HepG2 (cell line): ENCODE measurements around the gene COPS3. TPM values are rescaled to one million over a fixed set of nuclear protein-coding genes. Genes with fewer than 3 reads are reported as not detected.

Experiments
- ADNP ChIP-seq: sonication (generic); formaldehyde crosslinking; IDR thresholded peaks from 2 replicates; pipeline ENCODE4 v1.4.0; 2020; ENCODE audit warnings: missing genetic modification reagents
- BCLAF1 ChIP-seq: fragments of 450-650 bp; IDR thresholded peaks from 2 replicates; pipeline ENCODE4 v1.6.1; 2017; ENCODE audit warnings: mild to moderate bottlenecking
- CEBPB ChIP-seq: IDR thresholded peaks from 2 replicates; pipeline ENCODE4 v1.6.1; 2011; ENCODE audit warnings: low read depth, low read length, improper control_type of control experiment, borderline replicate concordance
- CEBPG ChIP-seq: IDR thresholded peaks from 2 replicates; pipeline ENCODE4 v1.6.1; 2016
- DPF2 ChIP-seq: sonication (generic); formaldehyde crosslinking; IDR thresholded peaks from 2 replicates; pipeline ENCODE4 v1.4.0; 2020; ENCODE audit warnings: mild to moderate bottlenecking, low read depth, missing genetic modification reagents, borderline replicate concordance
- HOXA3 ChIP-seq: sonication (generic); formaldehyde crosslinking; IDR thresholded peaks from 2 replicates; pipeline ENCODE4 v1.5.0; 2020; ENCODE audit warnings: missing genetic modification reagents
- KDM1A ChIP-seq: IDR thresholded peaks from 2 replicates; pipeline ENCODE4 v1.6.1; 2016; ENCODE audit warnings: missing compliant biosample characterization
- KLF11 ChIP-seq: IDR thresholded peaks from 2 replicates; pipeline ENCODE4 v1.6.1; 2016; ENCODE audit warnings: missing compliant biosample characterization
- MXD1 ChIP-seq: sonication (generic); formaldehyde crosslinking; IDR thresholded peaks from 2 replicates; pipeline ENCODE4 v1.4.0; 2020; ENCODE audit warnings: mild to moderate bottlenecking, missing genetic modification reagents
- NFE2L1 ChIP-seq: sonication (generic); formaldehyde crosslinking; IDR thresholded peaks from 2 replicates; pipeline ENCODE4 v1.4.0; 2020; ENCODE audit warnings: missing genetic modification reagents, mild to moderate bottlenecking, borderline replicate concordance
- PLRG1 ChIP-seq: fragments of 450-650 bp; conservative IDR thresholded peaks from 2 replicates; pipeline ENCODE4 v1.6.1; 2016
- PPARG ChIP-seq: conservative IDR thresholded peaks from 2 replicates; pipeline ENCODE4 v1.6.1; 2016; ENCODE audit warnings: missing biosample characterization, missing genetic modification reagents
- RAD21 ChIP-seq: fragments of 450-650 bp; formaldehyde crosslinking; IDR thresholded peaks from 2 replicates; pipeline ENCODE4 v1.5.0; 2020; ENCODE audit warnings: mild to moderate bottlenecking
- RELA ChIP-seq: sonication (generic); formaldehyde crosslinking; IDR thresholded peaks from 2 replicates; pipeline ENCODE4 v1.4.0; 2020; ENCODE audit warnings: missing genetic modification reagents
- RNF2 ChIP-seq: fragments of 450-650 bp; conservative IDR thresholded peaks from 2 replicates; pipeline ENCODE4 v1.6.1; 2016; ENCODE audit warnings: low read depth
- SETDB1 ChIP-seq: sonication (generic); formaldehyde crosslinking; IDR thresholded peaks from 2 replicates; pipeline ENCODE4 v1.5.1; 2020; ENCODE audit warnings: missing genetic modification reagents, mild to moderate bottlenecking, borderline replicate concordance
- SMARCC2 ChIP-seq: fragments of 450-650 bp; IDR thresholded peaks from 2 replicates; pipeline ENCODE4 v1.6.1; 2017; ENCODE audit warnings: antibody characterized with exemption, mild to moderate bottlenecking
- SOX13 ChIP-seq, 3 experiments: fragments of 450-650 bp in 1 of 3; sonication (generic) in 1 of 3; formaldehyde crosslinking in 1 of 3; IDR thresholded peaks in 2 of 3; conservative IDR thresholded peaks in 1 of 3; 2 replicates each; pipeline versions ENCODE4 v1.5.0 to v1.6.1; 2016 to 2020; ENCODE audit warnings: antibody characterized with exemption in 1 of 3, mild to moderate bottlenecking in 1 of 3, missing compliant biosample characterization in 1 of 3, missing genetic modification reagents in 1 of 3, moderate library complexity in 1 of 3
- SUZ12 ChIP-seq: fragments of 150-350 bp; IDR thresholded peaks from 2 replicates; pipeline ENCODE4 v1.6.1; 2014; ENCODE audit warnings: low read depth, low read length
- U2AF2 ChIP-seq: fragments of 200-400 bp; formaldehyde crosslinking; IDR thresholded peaks from 2 replicates; pipeline ENCODE4 v1.6.1; 2017; ENCODE audit warnings: low read depth, mild to moderate bottlenecking, low read length
- ZBTB20 ChIP-seq: sonication (generic); formaldehyde crosslinking; IDR thresholded peaks from 2 replicates; pipeline ENCODE4 v1.8.1; 2023; ENCODE audit warnings: missing genetic modification reagents, low read depth, mild to moderate bottlenecking, borderline replicate concordance
- ZNF232 ChIP-seq: sonication (generic); formaldehyde crosslinking; IDR thresholded peaks from 2 replicates; pipeline ENCODE4 v1.4.0; 2020; ENCODE audit warnings: missing genetic modification reagents, borderline replicate concordance
- ZNF33A ChIP-seq: sonication (generic); formaldehyde crosslinking; IDR thresholded peaks from 2 replicates; pipeline ENCODE4 v1.5.1; 2020; ENCODE audit warnings: missing genetic modification reagents, mild to moderate bottlenecking, moderate library complexity, borderline replicate concordance
- ZNF431 ChIP-seq: sonication (generic); formaldehyde crosslinking; IDR thresholded peaks from 2 replicates; pipeline ENCODE4 v1.9.0; 2022; ENCODE audit warnings: missing genetic modification reagents, low read depth, mild to moderate bottlenecking, borderline replicate concordance
- ZNF766 ChIP-seq: sonication (generic); formaldehyde crosslinking; IDR thresholded peaks from 2 replicates; pipeline ENCODE4 v1.5.0; 2020; ENCODE audit warnings: missing genetic modification reagents, borderline replicate concordance
- ZNF781 ChIP-seq: sonication (generic); formaldehyde crosslinking; IDR thresholded peaks from 2 replicates; pipeline ENCODE4 v1.5.1; 2020; ENCODE audit warnings: borderline replicate concordance, mild to moderate bottlenecking, missing genetic modification reagents; ENCODE audit errors: not compliant biosample characterization
- ZNF83 ChIP-seq: sonication (generic); formaldehyde crosslinking; IDR thresholded peaks from 2 replicates; pipeline ENCODE4 v1.4.0; 2020; ENCODE audit warnings: missing genetic modification reagents, mild to moderate bottlenecking, borderline replicate concordance
- ZNF841 ChIP-seq: sonication (generic); formaldehyde crosslinking; IDR thresholded peaks from 2 replicates; pipeline ENCODE4 v1.8.1; 2023; ENCODE audit warnings: missing genetic modification reagents, borderline replicate concordance
- ZSCAN30 ChIP-seq: sonication (generic); formaldehyde crosslinking; IDR thresholded peaks from 2 replicates; pipeline ENCODE4 v1.5.0; 2020; ENCODE audit warnings: mild to moderate bottlenecking, missing genetic modification reagents
- polyA plus RNA-seq, 8 experiments: library from polyadenylated mRNA; depleted of rRNA in 3 of 8; stranded (reverse) in 7 of 8; unstranded in 1 of 8; fragments of >200 nt; fragmentation: Illumina TruSeq in 4 of 8; extraction: Trizol in 4 of 8; gene quantifications; 2 replicates each; pipeline versions ENCODE4 v1.2.1 to v1.2.3, GENCODE V29; 2011 to 2016; ENCODE audit warnings: low read depth in 4 of 8, missing spikeins in 1 of 8, mixed read lengths in 1 of 8; ENCODE audit not compliant: insufficient read depth in 1 of 8
- total RNA-seq, 5 experiments: library from RNA; depleted of rRNA; stranded (reverse); fragments of >200 nt; fragmentation: Illumina TruSeq; extraction: Trizol; gene quantifications; 2 replicates each; pipeline ENCODE4 v1.2.3, GENCODE V29; 2016; ENCODE audit warnings: low read depth in 1 of 5

COPS3 gene
- total and polyA plus RNA-seq, 2 of the 13 experiments (the other 11 are each of a cell fraction or from before 2014, with no cell fraction given) = 46.3 to 103 TPM

- peak; percentile 48 for TF ChIP-seq RAD21 (CRISPR knock-in tag)
- TF ChIP-seq ZSCAN30 = no peak
- TF ChIP-seq PPARG = no peak
- peak; percentile 97 for TF ChIP-seq ZNF766 (CRISPR knock-in tag)
- 0 out of 2 replicates have a peak, but pooled peaks have one; percentile 15 for TF ChIP-seq ADNP (CRISPR knock-in tag)
- TF ChIP-seq KLF11 (CRISPR knock-in tag) = peak; percentile 72; the same call in 1 of the 2 replicates
- TF ChIP-seq RNF2 = peak; percentile 93; the same call in 1 of the 2 replicates
- TF ChIP-seq MXD1 (CRISPR knock-in tag) = peak; percentile 98
- peak; percentile 69; the same call in 1 of the 2 replicates for TF ChIP-seq ZNF841 (CRISPR knock-in tag)
- peak; percentile 68; the same call in 1 of the 2 replicates for TF ChIP-seq KDM1A
- TF ChIP-seq ZNF781 (CRISPR knock-in tag) = no peak
- no peak for TF ChIP-seq BCLAF1
- no peak for TF ChIP-seq CEBPG (CRISPR knock-in tag)
- no peak for TF ChIP-seq SETDB1 (CRISPR knock-in tag)
- TF ChIP-seq ZBTB20 = no peak; the same call in 1 of the 2 replicates
- TF ChIP-seq DPF2 (CRISPR knock-in tag) = 0 out of 2 replicates have a peak, but pooled peaks have one; percentile 14
- TF ChIP-seq SUZ12 = no peak
- TF ChIP-seq HOXA3 (CRISPR knock-in tag) = peak; percentile 94
- no peak for TF ChIP-seq U2AF2
- TF ChIP-seq SOX13 (IDR thresholded peaks at IDR 0.05) = no peak
- TF ChIP-seq SOX13 (CRISPR knock-in tag; conservative IDR thresholded peaks at IDR 0.05 in 1 of 2, IDR thresholded peaks at IDR 0.05 in 1 of 2) = peak in 1 of 2 experiments; percentile 26; a peak in 1 of 4 replicates
- TF ChIP-seq ZNF232 (CRISPR knock-in tag) = peak; percentile 12; the same call in 1 of the 2 replicates
- TF ChIP-seq ZNF33A (CRISPR knock-in tag) = no peak
- 0 out of 2 replicates have a peak, but pooled peaks have one; percentile 72 for TF ChIP-seq ZNF431 (CRISPR knock-in tag)
- TF ChIP-seq CEBPB = no peak
- TF ChIP-seq RELA = no peak
- 0 out of 2 replicates have a peak, but pooled peaks have one; percentile 42 for TF ChIP-seq ZNF83 (CRISPR knock-in tag)
- TF ChIP-seq PLRG1 = no peak
- TF ChIP-seq NFE2L1 = no peak
- no peak for TF ChIP-seq SMARCC2
Observed at GRCh38 chr17:17206124-17206912, 74.7 kb downstream of the COPS3 start, which contains the start of gene PLD6 (continued).
